ENCODE results near the gene DHDH. TPM values are rescaled to one million over a fixed set of nuclear protein-coding genes. Genes with fewer than 3 reads are reported as not detected.

DHDH gene
- total and polyA plus RNA-seq, 2 of the 13 experiments (the other 11 are each of a cell fraction or from before 2014, with no cell fraction given): 0.13 to 0.91 TPM

DNA sequence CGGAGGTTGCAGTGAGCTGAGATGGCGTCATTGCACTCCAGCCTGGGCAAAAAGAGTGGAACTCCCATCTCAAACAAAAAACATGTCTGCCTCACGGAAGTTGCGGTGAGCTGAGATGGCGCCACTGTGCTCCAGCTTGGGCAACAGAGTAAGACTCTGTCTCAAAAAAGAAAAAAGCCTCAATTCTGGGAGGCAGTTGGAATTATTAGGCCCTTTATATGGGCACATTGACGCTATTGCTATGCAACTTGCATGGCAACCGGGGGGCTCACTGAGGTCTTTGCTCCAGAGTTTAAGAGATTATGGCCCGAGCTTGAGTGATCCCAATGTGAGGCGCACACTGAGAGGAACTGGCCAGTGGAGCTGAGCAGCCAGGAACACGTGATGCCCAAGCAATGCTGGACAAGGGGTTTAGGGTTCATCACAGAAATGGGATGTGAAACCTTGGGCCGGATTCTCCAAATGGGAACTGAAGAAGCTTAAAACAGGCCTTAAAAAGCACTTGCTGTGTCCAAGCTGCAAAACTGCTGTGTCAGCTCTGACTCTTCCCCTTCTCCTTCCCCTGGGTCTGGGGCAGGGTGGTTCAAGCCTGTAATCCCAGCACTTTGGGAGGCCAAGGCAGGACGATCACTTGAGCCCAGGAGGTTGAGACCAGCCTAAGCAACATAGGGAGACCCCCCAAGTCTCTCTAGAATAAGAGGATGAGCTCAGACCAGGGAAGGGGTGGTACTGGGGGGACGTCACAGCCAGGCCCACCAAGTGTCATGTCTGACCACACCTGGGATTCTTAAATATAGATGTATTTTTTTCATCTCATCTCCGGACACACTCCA, 34.1 kb downstream of the DHDH start (continued):
- TF ChIP-seq SIX1 (CRISPR knock-in tag; IDR thresholded peaks at IDR 0.05; ENCODE audit: borderline replicate concordance) (no peak), ZNF530 (CRISPR knock-in tag; IDR thresholded peaks at IDR 0.05; ENCODE audit: low read depth) (no peak), TBL1XR1 (IDR thresholded peaks at IDR 0.05; ENCODE audit: borderline replicate concordance, low read length, partially characterized antibody) (no peak), ZNF569 (CRISPR knock-in tag; IDR thresholded peaks at IDR 0.05; ENCODE audit: borderline replicate concordance) (no peak), ZSCAN22 (CRISPR knock-in tag; IDR thresholded peaks at IDR 0.05) (no peak), NFE2L2 (IDR thresholded peaks at IDR 0.05; ENCODE audit: low read length) (no peak), ZFP82 (CRISPR knock-in tag; IDR thresholded peaks at IDR 0.05; ENCODE audit: borderline replicate concordance) (no peak), ARNT2 (CRISPR knock-in tag; IDR thresholded peaks at IDR 0.05; ENCODE audit: low read depth) (peak; percentile 25; the same call in 1 of the 2 replicates), ZNF350 (CRISPR knock-in tag; IDR thresholded peaks at IDR 0.05; ENCODE audit: borderline replicate concordance, low read depth) (peak; percentile 64; the same call in 1 of the 2 replicates), GTF2F1 (IDR thresholded peaks at IDR 0.05; ENCODE audit: low read length) (no peak), SCMH1 (CRISPR knock-in tag; IDR thresholded peaks at IDR 0.05; ENCODE audit: borderline replicate concordance) (no peak), ZNF652 (CRISPR knock-in tag; IDR thresholded peaks at IDR 0.05; ENCODE audit: borderline replicate concordance, low read depth) (no peak), SMAD9 (CRISPR knock-in tag; IDR thresholded peaks at IDR 0.05) (no peak), ZNF883 (CRISPR knock-in tag; IDR thresholded peaks at IDR 0.05; ENCODE audit: not compliant biosample characterization) (no peak), TMF1 (CRISPR knock-in tag; IDR thresholded peaks at IDR 0.05; ENCODE audit: low read depth) (no peak), FLYWCH1 (CRISPR knock-in tag; IDR thresholded peaks at IDR 0.05) (no peak), CBFB (CRISPR knock-in tag; IDR thresholded peaks at IDR 0.05) (no peak; the same call in none of the 2 replicates), ELF1 (CRISPR knock-in tag; IDR thresholded peaks at IDR 0.05) (no peak; the same call in 1 of the 2 replicates), JUND (CRISPR knock-in tag; IDR thresholded peaks at IDR 0.05) (no peak), MLLT10 (CRISPR knock-in tag; IDR thresholded peaks at IDR 0.05) (no peak), ZNF709 (CRISPR knock-in tag; IDR thresholded peaks at IDR 0.05) (no peak), ZNF672 (CRISPR knock-in tag; IDR thresholded peaks at IDR 0.05) (0 out of 2 replicates have a peak, but pooled peaks have one; percentile 25)
- TF ChIP-seq, protein P1, sequence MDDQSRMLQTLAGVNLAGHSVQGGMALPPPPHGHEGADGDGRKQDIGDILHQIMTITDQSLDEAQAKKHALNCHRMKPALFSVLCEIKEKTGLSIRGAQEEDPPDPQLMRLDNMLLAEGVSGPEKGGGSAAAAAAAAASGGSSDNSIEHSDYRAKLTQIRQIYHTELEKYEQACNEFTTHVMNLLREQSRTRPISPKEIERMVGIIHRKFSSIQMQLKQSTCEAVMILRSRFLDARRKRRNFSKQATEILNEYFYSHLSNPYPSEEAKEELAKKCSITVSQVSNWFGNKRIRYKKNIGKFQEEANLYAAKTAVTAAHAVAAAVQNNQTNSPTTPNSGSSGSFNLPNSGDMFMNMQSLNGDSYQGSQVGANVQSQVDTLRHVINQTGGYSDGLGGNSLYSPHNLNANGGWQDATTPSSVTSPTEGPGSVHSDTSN (CRISPR knock-in tag; IDR thresholded peaks at IDR 0.05; ENCODE audit: borderline replicate concordance): 0 out of 2 replicates have a peak, but pooled peaks have one; percentile 43
- TF ChIP-seq, protein P2, sequence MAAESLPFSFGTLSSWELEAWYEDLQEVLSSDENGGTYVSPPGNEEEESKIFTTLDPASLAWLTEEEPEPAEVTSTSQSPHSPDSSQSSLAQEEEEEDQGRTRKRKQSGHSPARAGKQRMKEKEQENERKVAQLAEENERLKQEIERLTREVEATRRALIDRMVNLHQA (CRISPR knock-in tag; IDR thresholded peaks at IDR 0.05): no peak
- TF ChIP-seq, protein P3, sequence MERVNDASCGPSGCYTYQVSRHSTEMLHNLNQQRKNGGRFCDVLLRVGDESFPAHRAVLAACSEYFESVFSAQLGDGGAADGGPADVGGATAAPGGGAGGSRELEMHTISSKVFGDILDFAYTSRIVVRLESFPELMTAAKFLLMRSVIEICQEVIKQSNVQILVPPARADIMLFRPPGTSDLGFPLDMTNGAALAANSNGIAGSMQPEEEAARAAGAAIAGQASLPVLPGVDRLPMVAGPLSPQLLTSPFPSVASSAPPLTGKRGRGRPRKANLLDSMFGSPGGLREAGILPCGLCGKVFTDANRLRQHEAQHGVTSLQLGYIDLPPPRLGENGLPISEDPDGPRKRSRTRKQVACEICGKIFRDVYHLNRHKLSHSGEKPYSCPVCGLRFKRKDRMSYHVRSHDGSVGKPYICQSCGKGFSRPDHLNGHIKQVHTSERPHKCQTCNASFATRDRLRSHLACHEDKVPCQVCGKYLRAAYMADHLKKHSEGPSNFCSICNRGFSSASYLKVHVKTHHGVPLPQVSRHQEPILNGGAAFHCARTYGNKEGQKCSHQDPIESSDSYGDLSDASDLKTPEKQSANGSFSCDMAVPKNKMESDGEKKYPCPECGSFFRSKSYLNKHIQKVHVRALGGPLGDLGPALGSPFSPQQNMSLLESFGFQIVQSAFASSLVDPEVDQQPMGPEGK (CRISPR knock-in tag; IDR thresholded peaks at IDR 0.05): no peak; the same call in 1 of the 2 replicates
- TF ChIP-seq, protein P4, sequence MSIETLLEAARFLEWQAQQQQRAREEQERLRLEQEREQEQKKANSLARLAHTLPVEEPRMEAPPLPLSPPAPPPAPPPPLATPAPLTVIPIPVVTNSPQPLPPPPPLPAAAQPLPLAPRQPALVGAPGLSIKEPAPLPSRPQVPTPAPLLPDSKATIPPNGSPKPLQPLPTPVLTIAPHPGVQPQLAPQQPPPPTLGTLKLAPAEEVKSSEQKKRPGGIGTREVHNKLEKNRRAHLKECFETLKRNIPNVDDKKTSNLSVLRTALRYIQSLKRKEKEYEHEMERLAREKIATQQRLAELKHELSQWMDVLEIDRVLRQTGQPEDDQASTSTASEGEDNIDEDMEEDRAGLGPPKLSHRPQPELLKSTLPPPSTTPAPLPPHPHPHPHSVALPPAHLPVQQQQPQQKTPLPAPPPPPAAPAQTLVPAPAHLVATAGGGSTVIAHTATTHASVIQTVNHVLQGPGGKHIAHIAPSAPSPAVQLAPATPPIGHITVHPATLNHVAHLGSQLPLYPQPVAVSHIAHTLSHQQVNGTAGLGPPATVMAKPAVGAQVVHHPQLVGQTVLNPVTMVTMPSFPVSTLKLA (IDR thresholded peaks at IDR 0.05): no peak
